Keratinocyte (primary cell): ENCODE results near the gene DIDO1. TPM values are rescaled to one million over a fixed set of nuclear protein-coding genes. Genes with fewer than 3 reads are reported as not detected.

Experiments
- DNase-seq: peaks from one replicate; pipeline ENCODE4 v3.0.0-alpha.2; 2011; ENCODE audit warnings: low read depth, missing footprints, low spot score
- FAIRE-seq: peaks from 2 replicates; lab custom pipeline; 2011; peaks lifted over from hg19 to GRCh38; lab: Jason Lieb, UNC
- H2AFZ ChIP-seq: 2 replicates; pipeline ENCODE4 v1.6.0; 2012; ENCODE audit warnings: low read length, control low read depth, inconsistent platforms; ENCODE audit not compliant: control insufficient read depth
- H3K27ac ChIP-seq: 2 replicates; pipeline ENCODE4 v1.5.1; 2011; ENCODE audit warnings: low read length; ENCODE audit not compliant: control insufficient read depth, insufficient read depth
- H3K27me3 ChIP-seq: 3 replicates; pipeline ENCODE4 v1.6.0; 2011; ENCODE audit warnings: low read length; ENCODE audit not compliant: control insufficient read depth, insufficient read depth; ENCODE audit errors: extremely low read depth
- H3K36me3 ChIP-seq, 2 experiments: 2 replicates in 1 of 2; 3 replicates in 1 of 2; pipeline ENCODE4 v1.5.1; 2011; ENCODE audit warnings: low read length in 2 of 2, mild to moderate bottlenecking in 1 of 2; ENCODE audit not compliant: control insufficient read depth in 2 of 2, insufficient read depth in 2 of 2; ENCODE audit errors: extremely low read depth in 1 of 2
- H3K4me1 ChIP-seq: 3 replicates; pipeline ENCODE4 v1.5.1; 2011; ENCODE audit warnings: low read length; ENCODE audit not compliant: control insufficient read depth, insufficient read depth; ENCODE audit errors: extremely low read depth
- H3K4me2 ChIP-seq: 3 replicates; pipeline ENCODE4 v1.6.0; 2011; ENCODE audit warnings: low read depth, low read length; ENCODE audit not compliant: control insufficient read depth, insufficient read depth; ENCODE audit errors: extremely low read depth
- H3K4me3 ChIP-seq, 3 experiments: fragments of 200-600 bp in 1 of 3; sonication (generic) in 1 of 3; 2 replicates in 2 of 3; 3 replicates in 1 of 3; pipeline ENCODE4 v1.5.1; 2011 to 2016; ENCODE audit warnings: low read length in 3 of 3, mild to moderate bottlenecking in 3 of 3, control low read depth in 2 of 3, inconsistent platforms in 1 of 3, low read depth in 1 of 3, mixed read lengths in 1 of 3, mixed run types in 1 of 3, moderate library complexity in 1 of 3; ENCODE audit not compliant: control insufficient read depth in 2 of 3, insufficient read depth in 2 of 3; ENCODE audit errors: extremely low read depth in 1 of 3
- H3K79me2 ChIP-seq: 2 replicates; pipeline ENCODE4 v1.6.0; 2012; ENCODE audit warnings: low read length; ENCODE audit not compliant: control insufficient read depth, insufficient read depth
- H3K9ac ChIP-seq: 3 replicates; pipeline ENCODE4 v1.6.0; 2011; ENCODE audit warnings: low read length; ENCODE audit not compliant: control insufficient read depth, insufficient read depth; ENCODE audit errors: extremely low read depth
- H3K9me1 ChIP-seq: 3 replicates; pipeline ENCODE4 v1.6.0; 2011; ENCODE audit warnings: low read length; ENCODE audit not compliant: control insufficient read depth, insufficient read depth; ENCODE audit errors: extremely low read depth
- H3K9me3 ChIP-seq: 2 replicates; pipeline ENCODE4 v1.5.1; 2012; ENCODE audit warnings: low read depth, low read length; ENCODE audit not compliant: control insufficient read depth
- H4K20me1 ChIP-seq: 3 replicates; pipeline ENCODE4 v1.6.0; 2011; ENCODE audit warnings: low read length; ENCODE audit not compliant: control insufficient read depth, insufficient read depth; ENCODE audit errors: extremely low read depth
- EZH2 ChIP-seq: IDR thresholded peaks from one replicate; pipeline ENCODE4 v1.6.1; 2012; ENCODE audit warnings: inconsistent platforms, mild to moderate bottlenecking, low read length, moderate library complexity
- dilution Hi-C: fragments of 300-500 bp; cut with MboI; formaldehyde crosslinking; loops from one replicate; pipeline ENCODE4 v1.7.0; 2020; ENCODE audit warnings: low sequenced_read_pairs; ENCODE audit not compliant: extremely low pct_ligation_motif_present
- polyA plus RNA-seq, 5 experiments: library from polyadenylated mRNA; depleted of rRNA in 3 of 5; stranded (reverse) in 3 of 5; stranded (forward) in 1 of 5; unstranded in 1 of 5; fragments of >200 nt; gene quantifications; 1 replicate in 1 of 5; 2 replicates in 3 of 5; 3 replicates in 1 of 5; pipeline versions ENCODE4 v1.2.1 to v1.2.3, GENCODE V29; 2011 to 2012; ENCODE audit warnings: missing spikeins in 2 of 5, low read depth in 1 of 5, low replicate concordance in 1 of 5
- TF ChIP-seq, protein P1 (sequence below), 3 experiments: IDR thresholded peaks in 1 of 3; conservative IDR thresholded peaks in 1 of 3; optimal IDR thresholded peaks in 1 of 3; 2 replicates in 2 of 3; 3 replicates in 1 of 3; pipeline versions ENCODE3 to v1.5.1; 2011; ENCODE audit warnings: low read length in 3 of 3, mild to moderate bottlenecking in 3 of 3, moderate library complexity in 2 of 3, control low read depth in 1 of 3, inconsistent platforms in 1 of 3; ENCODE audit not compliant: insufficient read depth in 2 of 3; ENCODE audit errors: extremely low read depth in 1 of 3

The DIDO1 gene
- polyA plus RNA-seq, 1 donor (not counting 4 experiments of a cell fraction or from before 2014, with no cell fraction given) = 14.2 TPM

DNA sequence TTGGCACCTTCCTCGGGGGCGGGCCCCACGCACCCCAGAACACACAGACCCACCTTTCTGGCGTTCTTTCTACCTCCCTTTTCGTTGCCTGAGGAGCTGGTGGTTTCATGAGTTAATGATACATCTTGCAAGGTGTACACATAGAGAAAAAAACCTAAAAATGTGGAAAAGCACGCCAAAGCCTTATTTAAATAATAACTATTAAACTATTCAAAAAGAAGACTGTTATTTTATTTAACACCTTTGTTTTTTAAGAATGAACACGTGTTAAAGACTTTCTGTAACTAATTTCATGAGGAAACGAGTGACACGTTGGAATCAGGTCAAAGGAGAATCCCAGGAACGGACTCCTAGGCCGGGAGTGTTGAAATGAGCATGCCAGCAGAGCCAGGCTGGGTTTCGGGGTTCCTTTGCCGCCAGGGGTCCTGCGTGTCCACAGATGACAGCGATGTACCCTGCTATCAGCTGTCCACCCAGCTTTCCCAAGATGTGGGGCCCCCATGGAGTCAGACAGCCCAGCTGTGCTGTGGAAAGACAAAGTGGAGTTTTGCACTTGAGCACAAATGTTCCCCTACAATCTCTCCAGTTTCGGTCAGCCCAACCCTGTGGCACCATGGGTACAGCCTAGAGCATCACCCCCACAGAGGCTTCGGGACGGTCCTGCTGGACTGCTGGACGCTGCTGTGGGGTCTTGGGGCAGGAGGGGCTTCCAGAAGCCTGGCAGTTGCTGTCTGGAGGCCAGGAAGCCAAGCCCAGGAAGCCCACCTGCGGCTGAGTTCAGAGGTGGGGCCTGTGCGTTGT, 42.3 kb upstream of the DIDO1 start:
- H3K9ac ChIP-seq = no peak overlapping the region
- no peak overlapping the region for H3K4me3 ChIP-seq
- no peaks in the 10 kb centered on the region for H3K36me3 ChIP-seq
- no peaks in the 10 kb centered on the region for H3K9me3 ChIP-seq
- H3K9me1 ChIP-seq = no peaks in the 10 kb centered on the region
- no peak for TF ChIP-seq EZH2
- TF ChIP-seq, protein P1, sequence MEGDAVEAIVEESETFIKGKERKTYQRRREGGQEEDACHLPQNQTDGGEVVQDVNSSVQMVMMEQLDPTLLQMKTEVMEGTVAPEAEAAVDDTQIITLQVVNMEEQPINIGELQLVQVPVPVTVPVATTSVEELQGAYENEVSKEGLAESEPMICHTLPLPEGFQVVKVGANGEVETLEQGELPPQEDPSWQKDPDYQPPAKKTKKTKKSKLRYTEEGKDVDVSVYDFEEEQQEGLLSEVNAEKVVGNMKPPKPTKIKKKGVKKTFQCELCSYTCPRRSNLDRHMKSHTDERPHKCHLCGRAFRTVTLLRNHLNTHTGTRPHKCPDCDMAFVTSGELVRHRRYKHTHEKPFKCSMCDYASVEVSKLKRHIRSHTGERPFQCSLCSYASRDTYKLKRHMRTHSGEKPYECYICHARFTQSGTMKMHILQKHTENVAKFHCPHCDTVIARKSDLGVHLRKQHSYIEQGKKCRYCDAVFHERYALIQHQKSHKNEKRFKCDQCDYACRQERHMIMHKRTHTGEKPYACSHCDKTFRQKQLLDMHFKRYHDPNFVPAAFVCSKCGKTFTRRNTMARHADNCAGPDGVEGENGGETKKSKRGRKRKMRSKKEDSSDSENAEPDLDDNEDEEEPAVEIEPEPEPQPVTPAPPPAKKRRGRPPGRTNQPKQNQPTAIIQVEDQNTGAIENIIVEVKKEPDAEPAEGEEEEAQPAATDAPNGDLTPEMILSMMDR (optimal IDR thresholded peaks at IDR 0.05 in 1 of 3, IDR thresholded peaks at IDR 0.05 in 1 of 3, conservative IDR thresholded peaks at IDR 0.05 in 1 of 3; ENCODE audit: extremely low read depth in 1 of 3, insufficient read depth in 2 of 3, low read length in 3 of 3) = no peak
- no peak overlapping the region for H3K4me2 ChIP-seq
- peaks cover 54% of the 10 kb centered on the region for H3K27me3 ChIP-seq
- peaks cover 8% of the 10 kb centered on the region for H4K20me1 ChIP-seq
- H3K79me2 ChIP-seq = no peaks in the 10 kb centered on the region
- H3K27ac ChIP-seq = no peak overlapping the region
- DNase-seq = no peak
- peaks cover 8% of the 10 kb centered on the region for H3K4me1 ChIP-seq
- no peak for FAIRE-seq
- dilution Hi-C loops = no loop called here
- H2AFZ ChIP-seq = no peak overlapping the region

DNA sequence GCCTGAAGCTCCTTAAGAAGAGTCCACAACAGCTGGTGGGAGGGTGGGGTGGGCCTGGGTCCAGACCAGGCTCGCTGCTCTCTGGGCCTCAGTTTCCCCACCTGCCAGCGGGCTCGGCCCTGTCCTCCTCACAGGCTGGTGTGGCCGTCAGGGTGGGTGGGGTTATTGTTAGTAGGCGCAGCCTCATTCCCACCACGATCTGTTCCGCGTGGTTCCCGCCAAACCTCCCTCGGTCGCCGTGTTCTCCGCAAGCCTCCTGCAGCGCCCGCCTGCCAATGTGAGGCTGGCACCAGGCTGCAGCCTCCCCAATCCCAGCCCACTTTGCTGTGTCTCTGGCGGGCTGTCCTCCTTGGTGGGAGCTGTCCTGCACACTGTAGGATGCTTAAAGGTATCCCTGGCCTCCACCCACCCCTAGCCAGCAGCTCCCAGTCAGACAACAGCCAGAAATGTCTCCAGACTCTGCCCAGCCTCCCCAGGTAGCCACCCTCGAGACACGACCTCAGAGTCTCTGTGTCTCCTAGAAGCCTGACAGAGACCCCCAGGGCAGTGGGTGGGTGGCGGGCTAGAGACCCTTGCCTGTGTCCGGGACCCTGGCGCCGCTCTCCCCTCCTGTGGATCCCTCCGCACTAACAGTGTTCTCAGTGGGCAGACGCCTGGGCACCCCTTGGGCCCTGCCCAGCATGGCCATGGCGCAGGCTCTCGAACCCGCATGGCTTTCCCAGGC, 41.5 kb upstream of the DIDO1 start:
- DNase-seq (no peak), FAIRE-seq (no peak)
- Histone ChIP-seq H3K27ac (no peak overlapping the region), H3K27me3 (peaks cover 50% of the 10 kb centered on the region), H4K20me1 (peaks cover 8% of the 10 kb centered on the region), H3K4me1 (peaks cover 7% of the 10 kb centered on the region), H3K9ac (no peak overlapping the region), H2AFZ (no peak overlapping the region), H3K9me1 (no peaks in the 10 kb centered on the region), H3K79me2 (no peaks in the 10 kb centered on the region), H3K4me2 (no peak overlapping the region), H3K36me3 (no peaks in the 10 kb centered on the region), H3K4me3 (no peak overlapping the region), H3K9me3 (no peaks in the 10 kb centered on the region)
- TF ChIP-seq, protein P1 (optimal IDR thresholded peaks at IDR 0.05 in 1 of 3, IDR thresholded peaks at IDR 0.05 in 1 of 3, conservative IDR thresholded peaks at IDR 0.05 in 1 of 3; ENCODE audit: extremely low read depth in 1 of 3, insufficient read depth in 2 of 3, low read length in 3 of 3) = no peak
- TF ChIP-seq EZH2 = no peak
- dilution Hi-C loops = no loop called here
